ENCODE measurements around the gene ANAPC10. TPM values are rescaled to one million over a fixed set of nuclear protein-coding genes. Genes with fewer than 3 reads are reported as not detected.
"Not testable (repeated sequence)": the region's sequence is repeated elsewhere in the genome, so short reads cannot be mapped to it uniquely, and the experiment has no call there.

ANAPC10 gene
- polyA plus RNA-seq, 1 donor = 18.7 TPM

GRCh38 chr4:145012841-145013240 is 85.2 kb downstream of the ANAPC10 start:
- Histone ChIP-seq H3K9me3 (ENCODE audit: control insufficient read depth, low read depth, low read length) (peaks cover 2% of the 10 kb centered on the region), H3K4me1 (ENCODE audit: control insufficient read depth, insufficient read depth, low read length) (no peaks in the 10 kb centered on the region), H3K27ac (ENCODE audit: low read length) (no peak overlapping the region), H3K36me3 (ENCODE audit: control insufficient read depth, insufficient read depth, low read length) (no peaks in the 10 kb centered on the region), H3K4me3 (ENCODE audit: low read length) (no peak overlapping the region), H3K27me3 (ENCODE audit: control insufficient read depth, insufficient read depth, low read length) (no peaks in the 10 kb centered on the region)
- no peak for DNase-seq

- H3K36me3 ChIP-seq (ENCODE audit: control insufficient read depth, insufficient read depth, low read length) = no peaks in the 10 kb centered on the region
- H3K27me3 ChIP-seq (ENCODE audit: control insufficient read depth, insufficient read depth, low read length) = no peaks in the 10 kb centered on the region
- H3K4me1 ChIP-seq (ENCODE audit: control insufficient read depth, insufficient read depth, low read length) = no peaks in the 10 kb centered on the region
- peaks cover 2% of the 10 kb centered on the region for H3K9me3 ChIP-seq (ENCODE audit: control insufficient read depth, low read depth, low read length)
- H3K4me3 ChIP-seq (ENCODE audit: low read length) = no peak overlapping the region
- DNase-seq = no peak
- H3K27ac ChIP-seq (ENCODE audit: low read length) = no peak overlapping the region
These were observed 86.4 kb downstream of the ANAPC10 start for GRCh38 chr4:145011636-145012035.

- not testable (repeated sequence) for H3K4me1 ChIP-seq (ENCODE audit: control insufficient read depth, insufficient read depth, low read length); DNase-seq; H3K9me3 ChIP-seq (ENCODE audit: control insufficient read depth, low read depth, low read length); H3K36me3 ChIP-seq (ENCODE audit: control insufficient read depth, insufficient read depth, low read length); H3K27ac ChIP-seq (ENCODE audit: low read length); H3K4me3 ChIP-seq (ENCODE audit: low read length); H3K27me3 ChIP-seq (ENCODE audit: control insufficient read depth, insufficient read depth, low read length)
- 100% methylated on average over 3 of the region's 6 CpGs for WGBS (ENCODE audit: insufficient coverage, low lambda C conversion rate)
These were observed 87.7 kb downstream of the ANAPC10 start for GRCh38 chr4:145010315-145010714.

- Histone ChIP-seq H3K4me1 (ENCODE audit: control insufficient read depth, insufficient read depth, low read length) (no peaks in the 10 kb centered on the region), H3K27me3 (ENCODE audit: control insufficient read depth, insufficient read depth, low read length) (no peaks in the 10 kb centered on the region), H3K27ac (ENCODE audit: low read length) (no peak overlapping the region), H3K9me3 (ENCODE audit: control insufficient read depth, low read depth, low read length) (no peaks in the 10 kb centered on the region), H3K4me3 (ENCODE audit: low read length) (no peak overlapping the region), H3K36me3 (ENCODE audit: control insufficient read depth, insufficient read depth, low read length) (no peaks in the 10 kb centered on the region)
- no peak for DNase-seq
- no CpG with 5 or more reads among the region's 2 CpGs for WGBS (ENCODE audit: insufficient coverage, low lambda C conversion rate)
These were observed 94.3 kb downstream of the ANAPC10 start for GRCh38 chr4:145003675-145004074.

DNA sequence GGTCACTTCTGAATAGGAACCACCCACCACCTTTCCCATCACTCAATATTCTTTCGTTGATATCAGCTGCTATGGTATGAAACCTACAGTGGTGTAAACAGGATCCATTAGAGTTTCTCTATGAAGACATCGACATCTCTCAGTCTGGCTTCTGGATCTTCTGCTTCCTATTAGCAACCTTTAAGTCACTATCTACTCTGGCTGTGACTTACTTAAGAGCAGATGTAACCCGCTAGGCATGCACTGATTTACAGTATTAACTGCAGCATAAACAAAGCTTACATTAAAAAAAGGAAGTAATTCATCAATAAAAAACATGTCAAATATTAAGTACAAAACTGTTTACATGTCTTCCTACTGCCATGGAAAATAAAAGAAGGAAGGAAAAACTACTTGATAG is 96.4 kb downstream of the ANAPC10 start:
- Histone ChIP-seq H3K4me3 (ENCODE audit: low read length) (no peak overlapping the region), H3K27ac (ENCODE audit: low read length) (no peak overlapping the region), H3K27me3 (ENCODE audit: control insufficient read depth, insufficient read depth, low read length) (no peaks in the 10 kb centered on the region), H3K36me3 (ENCODE audit: control insufficient read depth, insufficient read depth, low read length) (no peaks in the 10 kb centered on the region), H3K9me3 (ENCODE audit: control insufficient read depth, low read depth, low read length) (no peaks in the 10 kb centered on the region), H3K4me1 (ENCODE audit: control insufficient read depth, insufficient read depth, low read length) (no peaks in the 10 kb centered on the region)
- 90% methylated on average over 2 of the region's 3 CpGs for WGBS (ENCODE audit: insufficient coverage, low lambda C conversion rate)
- DNase-seq = peak in 1 of 2 donors; percentile 1

DNA sequence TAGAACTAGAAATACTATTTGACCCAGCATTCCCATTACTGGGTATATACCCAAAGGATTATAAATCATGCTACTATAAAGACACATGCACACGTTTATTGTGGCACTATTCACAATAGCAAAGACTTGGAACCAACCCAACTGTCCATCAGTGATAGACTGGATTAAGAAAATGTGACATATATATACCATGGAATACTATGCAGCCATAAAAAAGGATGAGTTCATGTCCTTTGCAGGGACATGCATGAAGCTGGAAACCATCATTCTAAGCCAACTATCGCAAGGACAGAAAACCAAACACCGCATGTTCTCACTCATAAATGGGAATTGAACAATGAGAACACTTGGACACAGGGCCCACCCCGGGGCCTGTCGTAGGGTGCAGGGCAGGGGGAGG is 97.3 kb downstream of the ANAPC10 start:
- H3K4me3 ChIP-seq (ENCODE audit: low read length); H3K9me3 ChIP-seq (ENCODE audit: control insufficient read depth, low read depth, low read length); H3K36me3 ChIP-seq (ENCODE audit: control insufficient read depth, insufficient read depth, low read length); H3K27me3 ChIP-seq (ENCODE audit: control insufficient read depth, insufficient read depth, low read length); H3K27ac ChIP-seq (ENCODE audit: low read length); DNase-seq; H3K4me1 ChIP-seq (ENCODE audit: control insufficient read depth, insufficient read depth, low read length): not testable (repeated sequence)
- no CpG with 5 or more reads among the region's 5 CpGs for WGBS (ENCODE audit: insufficient coverage, low lambda C conversion rate)

DNA sequence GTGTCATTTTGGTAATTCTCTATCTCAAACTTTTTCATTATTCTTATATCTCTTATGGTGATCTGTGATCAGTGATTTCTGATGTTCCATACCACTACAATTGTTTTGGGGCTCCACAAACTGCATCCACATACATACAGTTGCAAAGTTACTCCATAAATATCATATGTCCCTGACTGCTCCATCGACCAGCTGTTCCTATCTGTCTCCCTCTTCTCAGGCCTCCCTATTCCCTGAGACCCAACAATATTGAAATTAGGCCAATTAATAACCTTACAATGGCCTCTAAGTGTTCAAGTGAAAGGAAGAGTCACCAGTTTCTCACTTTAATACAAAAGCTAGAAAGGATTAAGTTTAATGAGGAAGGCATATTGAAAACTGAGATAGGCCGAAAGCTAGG is 108.7 kb downstream of the ANAPC10 start:
- DNase-seq = no peak
- 100% methylated on average over 1 of the region's 2 CpGs for WGBS (ENCODE audit: insufficient coverage, low lambda C conversion rate)
- no peak overlapping the region for H3K27ac ChIP-seq (ENCODE audit: low read length)

DNA sequence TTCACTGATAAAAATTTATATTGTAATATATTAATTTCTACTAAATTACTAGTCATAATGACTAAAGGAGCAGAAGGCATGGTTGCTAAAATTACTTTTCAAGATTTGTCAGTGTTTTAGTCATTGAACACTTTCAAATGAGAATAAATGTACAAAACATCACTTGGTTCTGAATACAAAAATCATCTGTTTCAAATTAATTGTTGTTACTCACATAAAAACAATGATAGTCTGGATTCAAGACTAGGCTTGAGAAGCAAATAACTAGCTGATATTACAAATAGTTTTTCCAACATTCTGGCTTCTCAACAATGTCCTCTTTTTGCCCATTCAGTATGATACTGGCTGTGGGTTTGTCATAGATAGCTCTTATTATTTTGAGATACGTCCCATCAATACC is 112.5 kb downstream of the ANAPC10 start:
- Histone ChIP-seq H3K27me3 (ENCODE audit: control insufficient read depth, insufficient read depth, low read length) (no peaks in the 10 kb centered on the region), H3K4me1 (ENCODE audit: control insufficient read depth, insufficient read depth, low read length) (no peaks in the 10 kb centered on the region), H3K36me3 (ENCODE audit: control insufficient read depth, insufficient read depth, low read length) (no peaks in the 10 kb centered on the region), H3K9me3 (ENCODE audit: control insufficient read depth, low read depth, low read length) (no peaks in the 10 kb centered on the region), H3K4me3 (ENCODE audit: low read length) (no peak overlapping the region), H3K27ac (ENCODE audit: low read length) (no peak overlapping the region)
- DNase-seq = no peak
- 83% methylated on average over 1 of the region's 1 CpG for WGBS (ENCODE audit: insufficient coverage, low lambda C conversion rate)

More for the DNA sequence above, 108.7 kb downstream of the ANAPC10 start:
- Histone ChIP-seq H3K9me3 (ENCODE audit: control insufficient read depth, low read depth, low read length) (no peaks in the 10 kb centered on the region), H3K4me1 (ENCODE audit: control insufficient read depth, insufficient read depth, low read length) (no peaks in the 10 kb centered on the region), H3K36me3 (ENCODE audit: control insufficient read depth, insufficient read depth, low read length) (no peaks in the 10 kb centered on the region), H3K4me3 (ENCODE audit: low read length) (no peak overlapping the region), H3K27me3 (ENCODE audit: control insufficient read depth, insufficient read depth, low read length) (no peaks in the 10 kb centered on the region)

DNA sequence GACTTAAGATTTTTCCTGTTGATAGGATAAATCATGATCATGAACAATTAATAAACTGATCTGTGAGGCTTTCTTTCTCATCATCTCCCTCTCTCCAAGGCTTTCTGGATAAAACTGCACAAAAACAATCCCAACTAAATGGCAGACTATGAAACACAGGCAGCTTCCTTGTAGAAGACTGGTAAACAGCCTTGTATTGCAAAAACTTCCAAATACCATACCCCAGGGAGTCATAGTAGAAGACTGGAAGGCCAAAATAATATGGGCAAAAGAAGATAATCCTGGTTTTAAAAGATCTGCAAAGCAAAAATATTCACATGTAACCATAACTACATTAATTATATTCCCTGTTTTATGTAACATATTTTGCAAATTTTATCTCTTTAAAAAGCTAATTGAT is 113.0 kb downstream of the ANAPC10 start:
- H3K36me3 ChIP-seq (ENCODE audit: control insufficient read depth, insufficient read depth, low read length) = no peaks in the 10 kb centered on the region
- H3K27me3 ChIP-seq (ENCODE audit: control insufficient read depth, insufficient read depth, low read length) = no peaks in the 10 kb centered on the region
- no peak overlapping the region for H3K4me3 ChIP-seq (ENCODE audit: low read length)
- H3K4me1 ChIP-seq (ENCODE audit: control insufficient read depth, insufficient read depth, low read length) = no peaks in the 10 kb centered on the region
- H3K27ac ChIP-seq (ENCODE audit: low read length) = no peak overlapping the region
- no peak for DNase-seq
- H3K9me3 ChIP-seq (ENCODE audit: control insufficient read depth, low read depth, low read length) = no peaks in the 10 kb centered on the region

GRCh38 chr4:144984241-144984640 is 113.8 kb downstream of the ANAPC10 start:
- H3K27me3 ChIP-seq (ENCODE audit: control insufficient read depth, insufficient read depth, low read length) = no peaks in the 10 kb centered on the region
- no peaks in the 10 kb centered on the region for H3K36me3 ChIP-seq (ENCODE audit: control insufficient read depth, insufficient read depth, low read length)
- H3K4me3 ChIP-seq (ENCODE audit: low read length) = no peak overlapping the region
- no peaks in the 10 kb centered on the region for H3K9me3 ChIP-seq (ENCODE audit: control insufficient read depth, low read depth, low read length)
- H3K4me1 ChIP-seq (ENCODE audit: control insufficient read depth, insufficient read depth, low read length) = no peaks in the 10 kb centered on the region
- no CpG with 5 or more reads among the region's 3 CpGs for WGBS (ENCODE audit: insufficient coverage, low lambda C conversion rate)
- no peak overlapping the region for H3K27ac ChIP-seq (ENCODE audit: low read length)
- no peak for DNase-seq

- no peak for DNase-seq
- Histone ChIP-seq H3K9me3 (ENCODE audit: control insufficient read depth, low read depth, low read length) (no peaks in the 10 kb centered on the region), H3K27ac (ENCODE audit: low read length) (no peak overlapping the region), H3K27me3 (ENCODE audit: control insufficient read depth, insufficient read depth, low read length) (no peaks in the 10 kb centered on the region), H3K4me3 (ENCODE audit: low read length) (no peak overlapping the region), H3K36me3 (ENCODE audit: control insufficient read depth, insufficient read depth, low read length) (no peaks in the 10 kb centered on the region), H3K4me1 (ENCODE audit: control insufficient read depth, insufficient read depth, low read length) (no peaks in the 10 kb centered on the region)
- 83% methylated on average over 1 of the region's 2 CpGs for WGBS (ENCODE audit: insufficient coverage, low lambda C conversion rate)
These were observed 122.3 kb downstream of the ANAPC10 start for GRCh38 chr4:144975718-144976117.

Data from large intestine (tissue), 3 donors.